RWPE2 (cell line): ENCODE measurements around the gene GRIP2.

ENCODE experiments used
- ATAC-seq: fragments of 200-7000 bp; cut with Tn5 transposase; 3 replicates; pipeline ENCODE4 v1.9.1; 2021; ENCODE audit warnings: low read depth
- DNase-seq: peaks from one replicate; pipeline ENCODE4 v3.0.0-alpha.2; 2020; ENCODE audit warnings: low spot score
- H3K27ac ChIP-seq: fragments of 450-650 bp; 2 replicates; pipeline ENCODE4 v1.5.1; 2017; ENCODE audit warnings: mild to moderate bottlenecking; ENCODE audit not compliant: poor library complexity, severe bottlenecking
- H3K27me3 ChIP-seq: fragments of 250-450 bp; sonication (Bioruptor Pico); 2 replicates; pipeline ENCODE4 v1.5.1; 2021; ENCODE audit warnings: mild to moderate bottlenecking, moderate library complexity; ENCODE audit not compliant: insufficient read depth, poor library complexity, severe bottlenecking
- H3K36me3 ChIP-seq: fragments of 250-450 bp; sonication (Bioruptor Pico); 2 replicates; pipeline ENCODE4 v1.5.1; 2020; ENCODE audit warnings: low read depth, mild to moderate bottlenecking, moderate library complexity
- H3K4me1 ChIP-seq: fragments of 250-450 bp; sonication (Bioruptor Pico); 2 replicates; pipeline ENCODE4 v1.5.1; 2021; ENCODE audit warnings: mild to moderate bottlenecking, moderate library complexity; ENCODE audit not compliant: insufficient read depth, poor library complexity, severe bottlenecking
- H3K4me3 ChIP-seq: fragments of 250-450 bp; sonication (Bioruptor Pico); 2 replicates; pipeline ENCODE4 v1.5.1; 2021; ENCODE audit warnings: mild to moderate bottlenecking, moderate library complexity; ENCODE audit not compliant: severe bottlenecking
- H3K9me3 ChIP-seq: fragments of 250-450 bp; sonication (Bioruptor Pico); 2 replicates; pipeline ENCODE4 v1.5.1; 2021; ENCODE audit warnings: mild to moderate bottlenecking, moderate library complexity; ENCODE audit not compliant: severe bottlenecking
- TF ChIP-seq, protein P1 (sequence below): fragments of 450-650 bp; IDR thresholded peaks from one replicate; pipeline ENCODE4 v1.5.1; 2017; ENCODE audit warnings: mild to moderate bottlenecking, moderate library complexity; ENCODE audit not compliant: poor library complexity, severe bottlenecking

Gene GRIP2

GRCh38 chr3:14542656-14543055, 2.5 kb upstream of the GRIP2 start:
- TF ChIP-seq, protein P1, sequence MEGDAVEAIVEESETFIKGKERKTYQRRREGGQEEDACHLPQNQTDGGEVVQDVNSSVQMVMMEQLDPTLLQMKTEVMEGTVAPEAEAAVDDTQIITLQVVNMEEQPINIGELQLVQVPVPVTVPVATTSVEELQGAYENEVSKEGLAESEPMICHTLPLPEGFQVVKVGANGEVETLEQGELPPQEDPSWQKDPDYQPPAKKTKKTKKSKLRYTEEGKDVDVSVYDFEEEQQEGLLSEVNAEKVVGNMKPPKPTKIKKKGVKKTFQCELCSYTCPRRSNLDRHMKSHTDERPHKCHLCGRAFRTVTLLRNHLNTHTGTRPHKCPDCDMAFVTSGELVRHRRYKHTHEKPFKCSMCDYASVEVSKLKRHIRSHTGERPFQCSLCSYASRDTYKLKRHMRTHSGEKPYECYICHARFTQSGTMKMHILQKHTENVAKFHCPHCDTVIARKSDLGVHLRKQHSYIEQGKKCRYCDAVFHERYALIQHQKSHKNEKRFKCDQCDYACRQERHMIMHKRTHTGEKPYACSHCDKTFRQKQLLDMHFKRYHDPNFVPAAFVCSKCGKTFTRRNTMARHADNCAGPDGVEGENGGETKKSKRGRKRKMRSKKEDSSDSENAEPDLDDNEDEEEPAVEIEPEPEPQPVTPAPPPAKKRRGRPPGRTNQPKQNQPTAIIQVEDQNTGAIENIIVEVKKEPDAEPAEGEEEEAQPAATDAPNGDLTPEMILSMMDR, result no peak
- Histone ChIP-seq H3K36me3 (no peaks in the 10 kb centered on the region), H3K4me1 (no peaks in the 10 kb centered on the region), H3K9me3 (no peaks in the 10 kb centered on the region), H3K4me3 (no peak overlapping the region), H3K27ac (no peak overlapping the region), H3K27me3 (no peaks in the 10 kb centered on the region)
- no peak for DNase-seq
- no peak for ATAC-seq

DNA sequence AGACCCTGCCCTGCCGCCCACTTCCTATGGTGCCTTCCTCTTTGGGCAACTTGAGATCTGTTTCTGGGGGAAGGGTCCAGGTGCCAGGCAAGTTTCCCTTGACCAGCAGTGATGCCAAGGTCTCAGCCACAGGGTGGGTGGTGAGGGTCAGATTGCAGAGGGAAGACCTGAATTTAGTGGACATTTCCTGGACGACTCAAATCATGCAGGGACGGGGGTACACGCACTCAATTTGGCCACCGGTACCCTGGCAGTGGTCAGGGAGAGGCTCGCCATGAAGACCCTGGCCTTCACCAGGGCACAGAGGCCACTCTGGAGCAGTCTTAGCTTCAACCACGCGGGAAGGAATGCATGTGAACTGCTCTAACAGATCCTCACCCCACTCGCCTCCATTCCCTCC, 1.5 kb upstream of the GRIP2 start:
- Histone ChIP-seq H3K4me1 (no peaks in the 10 kb centered on the region), H3K4me3 (no peak overlapping the region), H3K9me3 (no peaks in the 10 kb centered on the region), H3K27me3 (no peaks in the 10 kb centered on the region), H3K27ac (no peak overlapping the region), H3K36me3 (no peaks in the 10 kb centered on the region)
- ATAC-seq (no peak), DNase-seq (no peak)
- TF ChIP-seq, protein P1, result no peak

DNA sequence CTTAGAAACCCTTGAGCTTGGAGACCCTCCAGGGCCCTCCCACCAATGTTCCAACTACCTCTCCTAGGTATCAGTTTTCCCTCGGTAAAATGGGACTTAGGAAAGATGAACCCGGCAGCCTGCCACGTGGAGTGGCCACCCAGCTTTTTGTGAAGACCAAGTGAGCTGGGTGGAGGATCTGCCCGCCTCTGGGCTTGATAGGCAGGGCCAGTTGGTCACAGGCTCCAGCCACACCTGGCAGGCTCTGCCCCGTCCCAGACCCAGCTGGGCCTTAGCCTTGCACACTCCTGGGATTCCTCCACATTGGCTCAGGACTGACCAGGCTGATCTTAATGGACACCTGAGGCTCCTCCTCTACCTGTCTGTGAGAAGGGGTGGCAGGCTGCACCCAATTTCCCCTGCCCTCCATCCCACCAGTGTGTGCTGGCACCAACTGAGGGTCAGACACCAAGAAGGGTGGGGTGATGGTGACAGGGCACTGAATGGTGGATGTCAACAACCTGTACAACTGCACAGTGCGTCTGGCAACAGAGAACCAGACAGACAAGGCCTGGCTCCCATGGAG, 761 bp upstream of the GRIP2 start:
- no peak for DNase-seq

DNA sequence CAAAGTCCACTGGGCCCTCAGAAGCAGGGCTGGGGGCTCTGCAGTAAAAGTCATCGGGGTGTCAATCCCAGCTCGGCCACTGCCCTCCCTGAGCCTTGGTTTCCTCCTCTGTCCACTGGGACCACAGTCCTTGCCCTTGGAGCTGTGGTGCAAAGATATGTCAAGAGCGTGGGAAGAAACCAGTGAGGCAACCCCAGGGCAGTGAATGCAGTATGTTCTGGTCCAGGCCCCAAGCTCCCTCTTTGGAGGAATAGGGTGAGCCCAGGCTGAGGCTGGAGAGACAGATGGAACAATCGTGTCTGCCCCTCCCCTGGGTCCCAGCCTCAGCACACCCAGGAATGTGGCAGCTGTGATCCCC, 779 bp downstream of the GRIP2 start:
- no peaks in the 10 kb centered on the region for H3K36me3 ChIP-seq
- TF ChIP-seq, protein P1, result no peak
- H3K4me3 ChIP-seq, result no peak overlapping the region
- no peak for ATAC-seq
- no peaks in the 10 kb centered on the region for H3K4me1 ChIP-seq
- no peak overlapping the region for H3K27ac ChIP-seq
- DNase-seq, result no peak
- no peaks in the 10 kb centered on the region for H3K27me3 ChIP-seq
- no peaks in the 10 kb centered on the region for H3K9me3 ChIP-seq

More for the DNA sequence above, 761 bp upstream of the GRIP2 start:
- no peak for ATAC-seq
- TF ChIP-seq, protein P1, result no peak
- Histone ChIP-seq H3K4me1 (no peaks in the 10 kb centered on the region), H3K36me3 (no peaks in the 10 kb centered on the region), H3K9me3 (no peaks in the 10 kb centered on the region), H3K27ac (no peak overlapping the region), H3K27me3 (no peaks in the 10 kb centered on the region), H3K4me3 (no peak overlapping the region)

GRCh38 chr3:14538451-14539088, 1.6 kb downstream of the GRIP2 start:
- DNase-seq (no peak), ATAC-seq (no peak)
- Histone ChIP-seq H3K27me3 (no peaks in the 10 kb centered on the region), H3K36me3 (no peaks in the 10 kb centered on the region), H3K9me3 (no peaks in the 10 kb centered on the region), H3K4me1 (no peaks in the 10 kb centered on the region), H3K4me3 (no peak overlapping the region), H3K27ac (no peak overlapping the region)
- TF ChIP-seq, protein P1, result no peak
